GM19468 (cell line): Measurements from ENCODE around the gene EPB41L5.
"Not testable (repeated sequence)": the region's sequence is repeated elsewhere in the genome, so short reads cannot be mapped to it uniquely, and the experiment has no call there.

ENCODE experiments used
- ATAC-seq: cut with Tn5 transposase; IDR thresholded peaks from one replicate; pipeline ENCODE4 v1.9.1; 2021; ENCODE audit warnings: mild to moderate bottlenecking, moderate library complexity, moderate number of reproducible peaks; ENCODE audit not compliant: unreplicated experiment; ENCODE audit errors: extremely low read depth

Gene EPB41L5

GRCh38 chr2:120079647-120080046 is 66.8 kb downstream of the EPB41L5 start:
- ATAC-seq = no peak

- ATAC-seq = no peak
Measured at GRCh38 chr2:120091436-120091835, 78.6 kb downstream of the EPB41L5 start.

- ATAC-seq = no peak
Measured at GRCh38 chr2:120094795-120095194, 81.9 kb downstream of the EPB41L5 start.

GRCh38 chr2:120100627-120101026 is 87.8 kb downstream of the EPB41L5 start:
- ATAC-seq = no peak

- no peak for ATAC-seq
Measured at GRCh38 chr2:120103723-120104467, 91.0 kb downstream of the EPB41L5 start.

GRCh38 chr2:120104772-120105171 is 91.9 kb downstream of the EPB41L5 start:
- ATAC-seq = no peak

- ATAC-seq = no peak
Measured at GRCh38 chr2:120105360-120105759, 92.5 kb downstream of the EPB41L5 start.

- ATAC-seq = no peak
Measured at GRCh38 chr2:120108049-120108448, 95.2 kb downstream of the EPB41L5 start.

GRCh38 chr2:120108749-120109148 is 95.9 kb downstream of the EPB41L5 start:
- no peak for ATAC-seq

- no peak for ATAC-seq
Measured at GRCh38 chr2:120109186-120110061, 96.5 kb downstream of the EPB41L5 start.

GRCh38 chr2:120110062-120110362 is 97.1 kb downstream of the EPB41L5 start:
- ATAC-seq = no peak

GRCh38 chr2:120110507-120110906 is 97.6 kb downstream of the EPB41L5 start:
- ATAC-seq = no peak

- no peak for ATAC-seq
Measured at GRCh38 chr2:120111193-120111592, 98.3 kb downstream of the EPB41L5 start.

- ATAC-seq = no peak
Measured at GRCh38 chr2:120118018-120118417, 105.1 kb downstream of the EPB41L5 start.

GRCh38 chr2:120118471-120118870 is 105.6 kb downstream of the EPB41L5 start:
- no peak for ATAC-seq

- not testable (repeated sequence) for ATAC-seq
Measured at GRCh38 chr2:120121337-120121736, 108.5 kb downstream of the EPB41L5 start.

GRCh38 chr2:120123090-120123489 is 110.2 kb downstream of the EPB41L5 start:
- ATAC-seq = no peak

- ATAC-seq = no peak
Measured at GRCh38 chr2:120125195-120125594, 112.3 kb downstream of the EPB41L5 start.

- no peak for ATAC-seq
Measured at GRCh38 chr2:120128216-120128615, 115.3 kb downstream of the EPB41L5 start.

- no peak for ATAC-seq
Measured at GRCh38 chr2:120132190-120132589, 119.3 kb downstream of the EPB41L5 start.

GRCh38 chr2:120132691-120133090 is 119.8 kb downstream of the EPB41L5 start:
- ATAC-seq = no peak
